HEK293 (cell line): Measurements from ENCODE around the gene GBF1.

ENCODE experiments used
- KLF8 ChIP-seq: fragments of 450-650 bp; formaldehyde crosslinking; IDR thresholded peaks from 2 replicates; pipeline ENCODE4 v1.5.1; 2016; ENCODE audit warnings: missing biosample characterization, missing genetic modification characterization
- REPIN1 ChIP-seq: fragments of 450-650 bp; formaldehyde crosslinking; IDR thresholded peaks from 2 replicates; pipeline ENCODE4 v1.5.1; 2017; ENCODE audit warnings: missing biosample characterization, missing genetic modification characterization, low read depth
- SP3 ChIP-seq: fragments of 450-650 bp; formaldehyde crosslinking; IDR thresholded peaks from 2 replicates; pipeline ENCODE4 v1.5.1; 2016; ENCODE audit warnings: missing biosample characterization, missing genetic modification characterization
- TCF7L2 ChIP-seq: IDR thresholded peaks from 2 replicates; pipeline ENCODE4 v1.6.1; 2011; ENCODE audit warnings: low read depth, mild to moderate bottlenecking, inconsistent platforms, low read length, moderate library complexity, borderline replicate concordance
- YY1 ChIP-seq: fragments of 450-650 bp; formaldehyde crosslinking; IDR thresholded peaks from 2 replicates; pipeline ENCODE4 v1.5.1; 2018; ENCODE audit warnings: missing biosample characterization, missing genetic modification characterization
- ZBTB8A ChIP-seq: fragments of 450-650 bp; formaldehyde crosslinking; IDR thresholded peaks from 2 replicates; pipeline ENCODE4 v1.5.1; 2016; ENCODE audit warnings: missing biosample characterization, missing genetic modification characterization
- ZNF138 ChIP-seq: fragments of 450-650 bp; formaldehyde crosslinking; IDR thresholded peaks from 2 replicates; pipeline ENCODE4 v1.5.1; 2016; ENCODE audit warnings: missing biosample characterization, missing genetic modification characterization, borderline replicate concordance
- ZNF248 ChIP-seq: fragments of 450-650 bp; formaldehyde crosslinking; IDR thresholded peaks from 2 replicates; pipeline ENCODE4 v1.5.1; 2017; ENCODE audit warnings: missing biosample characterization, missing genetic modification characterization
- ZNF302 ChIP-seq: fragments of 450-650 bp; formaldehyde crosslinking; IDR thresholded peaks from 2 replicates; pipeline ENCODE4 v1.5.1; 2016; ENCODE audit warnings: missing biosample characterization, missing genetic modification characterization, low read depth
- ZNF776 ChIP-seq: fragments of 450-650 bp; formaldehyde crosslinking; IDR thresholded peaks from 2 replicates; pipeline ENCODE4 v1.5.0; 2017; ENCODE audit warnings: missing biosample characterization, missing genetic modification characterization, borderline replicate concordance
- TF ChIP-seq, protein P1 (sequence below): fragments of 450-650 bp; formaldehyde crosslinking; IDR thresholded peaks from 2 replicates; pipeline ENCODE4 v1.5.1; 2016; ENCODE audit warnings: missing biosample characterization, missing genetic modification characterization

DNA sequence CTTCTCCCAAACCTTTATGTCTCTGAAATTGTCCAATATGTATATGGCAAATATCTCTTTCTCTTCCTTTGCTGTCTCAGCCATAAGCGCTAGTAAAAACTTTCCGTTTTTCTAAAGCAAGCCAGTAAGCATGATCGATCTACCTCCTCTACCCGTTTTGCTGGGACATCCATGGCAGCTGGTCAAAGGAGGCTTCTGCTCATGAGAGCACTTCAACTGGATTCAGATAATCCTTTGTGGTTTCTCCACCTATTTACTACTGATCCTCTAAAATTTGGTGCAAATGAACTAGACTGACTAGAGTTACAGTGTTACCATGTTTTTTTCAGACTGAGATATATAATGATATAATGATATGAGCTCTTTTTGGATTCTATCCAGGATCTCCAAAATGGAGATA is 42.7 kb downstream of the GBF1 start:
- no peak for TF ChIP-seq ZNF776
- no peak for TF ChIP-seq YY1 (tag by site-specific recombination)
- no peak for TF ChIP-seq ZNF138
- TF ChIP-seq, protein P1, sequence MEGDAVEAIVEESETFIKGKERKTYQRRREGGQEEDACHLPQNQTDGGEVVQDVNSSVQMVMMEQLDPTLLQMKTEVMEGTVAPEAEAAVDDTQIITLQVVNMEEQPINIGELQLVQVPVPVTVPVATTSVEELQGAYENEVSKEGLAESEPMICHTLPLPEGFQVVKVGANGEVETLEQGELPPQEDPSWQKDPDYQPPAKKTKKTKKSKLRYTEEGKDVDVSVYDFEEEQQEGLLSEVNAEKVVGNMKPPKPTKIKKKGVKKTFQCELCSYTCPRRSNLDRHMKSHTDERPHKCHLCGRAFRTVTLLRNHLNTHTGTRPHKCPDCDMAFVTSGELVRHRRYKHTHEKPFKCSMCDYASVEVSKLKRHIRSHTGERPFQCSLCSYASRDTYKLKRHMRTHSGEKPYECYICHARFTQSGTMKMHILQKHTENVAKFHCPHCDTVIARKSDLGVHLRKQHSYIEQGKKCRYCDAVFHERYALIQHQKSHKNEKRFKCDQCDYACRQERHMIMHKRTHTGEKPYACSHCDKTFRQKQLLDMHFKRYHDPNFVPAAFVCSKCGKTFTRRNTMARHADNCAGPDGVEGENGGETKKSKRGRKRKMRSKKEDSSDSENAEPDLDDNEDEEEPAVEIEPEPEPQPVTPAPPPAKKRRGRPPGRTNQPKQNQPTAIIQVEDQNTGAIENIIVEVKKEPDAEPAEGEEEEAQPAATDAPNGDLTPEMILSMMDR (tag by site-specific recombination): no peak
- TF ChIP-seq SP3 (tag by site-specific recombination): no peak
- no peak for TF ChIP-seq ZBTB8A (tag by site-specific recombination)
- TF ChIP-seq ZNF248 (tag by site-specific recombination): no peak
- no peak for TF ChIP-seq ZNF302 (tag by site-specific recombination)
- no peak for TF ChIP-seq REPIN1 (tag by site-specific recombination)
- TF ChIP-seq KLF8 (tag by site-specific recombination): no peak
- no peak for TF ChIP-seq TCF7L2
